ENCODE results near the gene ENDOV.

The ENDOV gene

GRCh38 chr17:80487511-80487910, 72.5 kb downstream of the ENDOV start:
- DNase-seq (ENCODE audit: low read depth, low spot score), result no peak
- no peak for TF ChIP-seq CTCF (IDR thresholded peaks at IDR 0.05; ENCODE audit: insufficient read depth, low read length, missing control alignments)
- no peak overlapping the region for H3K4me3 ChIP-seq (ENCODE audit: low read depth, low read length)
- CTCF ChIA-PET, result interaction anchor here (1.4 kb wide), 1 partner anchor 89 kb away, joined by 3 read pairs; no protein-coding TSS in a partner anchor
- POLR2A ChIA-PET, result no interaction called here

Data from AG04449 (cell line).